Liver (tissue), 9 donors: ENCODE measurements around the gene KRT4. TPM values are rescaled to one million over a fixed set of nuclear protein-coding genes. Genes with fewer than 3 reads are reported as not detected.

ENCODE experiments used
- DNase-seq: peaks from one replicate; pipeline ENCODE4 v3.0.0-alpha.2; 2017; ENCODE audit warnings: low spot score
- H3K27ac ChIP-seq, 2 donors: one replicate each; pipeline ENCODE4 v1.7.0; 2013; ENCODE audit warnings: inconsistent platforms in 2 of 2, low read length in 2 of 2, control low read depth in 1 of 2, low read depth in 1 of 2, mild to moderate bottlenecking in 1 of 2
- H3K27me3 ChIP-seq, 4 donors: one replicate each; pipeline versions ENCODE4 v1.6.1 to v1.7.0; 2013; ENCODE audit warnings: low read length in 3 of 4, inconsistent platforms in 1 of 4, mild to moderate bottlenecking in 1 of 4, moderate library complexity in 1 of 4; ENCODE audit not compliant: control insufficient read depth in 4 of 4, insufficient read depth in 4 of 4
- H3K36me3 ChIP-seq, 4 donors: one replicate each; pipeline versions ENCODE4 v1.6.1 to v1.7.0; 2013; ENCODE audit warnings: low read length in 3 of 4, mild to moderate bottlenecking in 3 of 4, low read depth in 1 of 4, moderate library complexity in 1 of 4; ENCODE audit not compliant: control insufficient read depth in 4 of 4, insufficient read depth in 3 of 4
- H3K4me1 ChIP-seq, 4 donors: one replicate each; pipeline versions ENCODE4 v1.6.1 to v1.7.0; 2013; ENCODE audit warnings: low read length in 3 of 4, mild to moderate bottlenecking in 3 of 4, moderate library complexity in 1 of 4; ENCODE audit not compliant: control insufficient read depth in 4 of 4, insufficient read depth in 4 of 4
- H3K4me3 ChIP-seq, 3 donors: one replicate each; pipeline versions ENCODE4 v1.6.1 to v1.7.0; 2013; ENCODE audit warnings: low read length in 3 of 3, control low read depth in 1 of 3, low read depth in 1 of 3, mild to moderate bottlenecking in 1 of 3
- H3K9ac ChIP-seq, 2 donors: one replicate each; pipeline ENCODE4 v1.7.0; 2013; ENCODE audit warnings: low read length in 2 of 2, mild to moderate bottlenecking in 2 of 2, moderate library complexity in 2 of 2, control low read depth in 1 of 2, low read depth in 1 of 2
- H3K9me3 ChIP-seq, 4 donors: one replicate each; pipeline versions ENCODE4 v1.6.1 to v1.7.0; 2013; ENCODE audit warnings: low read length in 3 of 4; ENCODE audit not compliant: control insufficient read depth in 4 of 4
- ATF3 ChIP-seq: IDR thresholded peaks from 2 replicates; pipeline ENCODE4 v1.6.1; 2016; ENCODE audit warnings: antibody characterized with exemption
- CTCF ChIP-seq: fragments of 150-350 bp; IDR thresholded peaks from 2 replicates; pipeline ENCODE4 v1.5.1; 2017; ENCODE audit warnings: improper control_type of control experiment, low read depth, low read length; ENCODE audit not compliant: missing input control
- EGR1 ChIP-seq, 2 donors: IDR thresholded peaks; 2 replicates each; pipeline ENCODE4 v1.6.1; 2016 to 2018; ENCODE audit warnings: antibody characterized with exemption in 2 of 2, low read depth in 2 of 2
- FOXA1 ChIP-seq: IDR thresholded peaks from 2 replicates; pipeline ENCODE4 v1.6.1; 2016; ENCODE audit warnings: antibody characterized with exemption
- FOXA2 ChIP-seq: IDR thresholded peaks from 2 replicates; pipeline ENCODE4 v1.6.1; 2016; ENCODE audit warnings: antibody characterized with exemption
- GABPA ChIP-seq, 2 donors: IDR thresholded peaks in 1 of 2; conservative IDR thresholded peaks in 1 of 2; 2 replicates each; pipeline ENCODE4 v1.6.1; 2016; ENCODE audit warnings: antibody characterized with exemption in 2 of 2, mild to moderate bottlenecking in 1 of 2, moderate library complexity in 1 of 2
- HNF4G ChIP-seq: IDR thresholded peaks from 2 replicates; pipeline ENCODE4 v1.6.1; 2016; ENCODE audit warnings: antibody characterized with exemption
- NR2F2 ChIP-seq: IDR thresholded peaks from 2 replicates; pipeline ENCODE4 v1.6.1; 2016; ENCODE audit warnings: antibody characterized with exemption
- RAD21 ChIP-seq, 2 donors: IDR thresholded peaks; 2 replicates each; pipeline ENCODE4 v1.6.1; 2016; ENCODE audit warnings: antibody characterized with exemption in 2 of 2, mild to moderate bottlenecking in 2 of 2
- RXRA ChIP-seq, 2 donors: IDR thresholded peaks; 2 replicates each; pipeline ENCODE4 v1.6.1; 2017 to 2018; ENCODE audit warnings: antibody characterized with exemption in 2 of 2, mild to moderate bottlenecking in 1 of 2
- SP1 ChIP-seq: IDR thresholded peaks from 2 replicates; pipeline ENCODE4 v1.6.1; 2018; ENCODE audit warnings: antibody characterized with exemption, mild to moderate bottlenecking
- TAF1 ChIP-seq: conservative IDR thresholded peaks from 2 replicates; pipeline ENCODE4 v1.6.1; 2016; ENCODE audit warnings: antibody characterized with exemption, mild to moderate bottlenecking
- YY1 ChIP-seq: IDR thresholded peaks from 2 replicates; pipeline ENCODE4 v1.6.1; 2016; ENCODE audit warnings: antibody characterized with exemption, mild to moderate bottlenecking
- WGBS: extraction: QIAGEN DNeasy Blood & Tissue Kit; methylation state at CpG from one replicate; pipeline ENCODE4 v1.1.7; 2013; 5-methylcytosine and 5-hydroxymethylcytosine counted together
- polyA plus RNA-seq, 2 donors: library from polyadenylated mRNA; stranded (reverse) in 1 of 2; unstranded in 1 of 2; fragments of 200-250 nt in 1 of 2; fragments of >200 nt in 1 of 2; fragmentation: Nextera tagmentation in 1 of 2; extraction: Ambion mirVana in 1 of 2; gene quantifications; one replicate each; pipeline versions ENCODE4 v1.2.1 to v1.2.3, GENCODE V29; 2013 to 2015
- total RNA-seq, 2 donors: library from RNA; depleted of rRNA; stranded (reverse); fragments of >200 nt; gene quantifications; one replicate each; pipeline ENCODE4 v1.2.3, GENCODE V29; 2014
- TF ChIP-seq, protein P1 (sequence below): IDR thresholded peaks from 2 replicates; pipeline ENCODE4 v1.6.1; 2016; ENCODE audit warnings: antibody characterized with exemption
- TF ChIP-seq, protein P2 (sequence below): IDR thresholded peaks from 2 replicates; pipeline ENCODE4 v1.6.1; 2016; ENCODE audit warnings: antibody characterized with exemption
- donor health status: healthy.
- donor health status: healthy.
- donor health status: healthy.
- donor health status: healthy.
- donor health status: healthy.

Gene KRT4
- total and polyA plus RNA-seq, 4 donors, result 0.05 to 0.23 TPM; not detected in 2

GRCh38 chr12:52787324-52788191 is 26.4 kb downstream of the KRT4 start:
- no peak overlapping the region for H3K27ac ChIP-seq
- no peaks in the 10 kb centered on the region for H3K9me3 ChIP-seq
- WGBS, result 75% methylated on average over 6 of the region's 6 CpGs
- no peaks in the 10 kb centered on the region for H3K36me3 ChIP-seq
- no peak overlapping the region for H3K9ac ChIP-seq
- TF ChIP-seq RAD21 (IDR thresholded peaks at IDR 0.05) (no peak), GABPA (IDR thresholded peaks at IDR 0.05 in 1 of 2, conservative IDR thresholded peaks at IDR 0.05 in 1 of 2) (no peak), TAF1 (no peak), RXRA (IDR thresholded peaks at IDR 0.05) (no peak), FOXA2 (no peak), YY1 (no peak)
- TF ChIP-seq, protein P1, sequence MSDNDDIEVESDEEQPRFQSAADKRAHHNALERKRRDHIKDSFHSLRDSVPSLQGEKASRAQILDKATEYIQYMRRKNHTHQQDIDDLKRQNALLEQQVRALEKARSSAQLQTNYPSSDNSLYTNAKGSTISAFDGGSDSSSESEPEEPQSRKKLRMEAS, result no peak
- H3K4me3 ChIP-seq, result no peak overlapping the region
- peaks cover 0 to 2% (median 0%) of the 10 kb centered on the region in 4 donors for H3K27me3 ChIP-seq
- DNase-seq, result no peak
- no peaks in the 10 kb centered on the region for H3K4me1 ChIP-seq

- H3K27me3 ChIP-seq, result peaks cover 0 to 2% (median 0%) of the 10 kb centered on the region in 4 donors
Measured at GRCh38 chr12:52784909-52785308, 29.0 kb downstream of the KRT4 start.

More at GRCh38 chr12:52784909-52785308, 29.0 kb downstream of the KRT4 start:
- H3K9me3 ChIP-seq, result no peaks in the 10 kb centered on the region
- H3K9ac ChIP-seq, result no peak overlapping the region
- 71% methylated on average over 3 of the region's 3 CpGs for WGBS
- H3K4me1 ChIP-seq, result no peaks in the 10 kb centered on the region
- H3K36me3 ChIP-seq, result no peaks in the 10 kb centered on the region
- no peak overlapping the region for H3K27ac ChIP-seq
- TF ChIP-seq ATF3 (no peak), FOXA2 (no peak), FOXA1 (no peak), TAF1 (no peak), RAD21 (IDR thresholded peaks at IDR 0.05) (no peak), SP1 (no peak), EGR1 (IDR thresholded peaks at IDR 0.05; ENCODE audit: low read depth in 2 of 2) (no peak), HNF4G (no peak), GABPA (IDR thresholded peaks at IDR 0.05 in 1 of 2, conservative IDR thresholded peaks at IDR 0.05 in 1 of 2) (no peak), CTCF (no peak), NR2F2 (no peak)
- TF ChIP-seq, protein P2, sequence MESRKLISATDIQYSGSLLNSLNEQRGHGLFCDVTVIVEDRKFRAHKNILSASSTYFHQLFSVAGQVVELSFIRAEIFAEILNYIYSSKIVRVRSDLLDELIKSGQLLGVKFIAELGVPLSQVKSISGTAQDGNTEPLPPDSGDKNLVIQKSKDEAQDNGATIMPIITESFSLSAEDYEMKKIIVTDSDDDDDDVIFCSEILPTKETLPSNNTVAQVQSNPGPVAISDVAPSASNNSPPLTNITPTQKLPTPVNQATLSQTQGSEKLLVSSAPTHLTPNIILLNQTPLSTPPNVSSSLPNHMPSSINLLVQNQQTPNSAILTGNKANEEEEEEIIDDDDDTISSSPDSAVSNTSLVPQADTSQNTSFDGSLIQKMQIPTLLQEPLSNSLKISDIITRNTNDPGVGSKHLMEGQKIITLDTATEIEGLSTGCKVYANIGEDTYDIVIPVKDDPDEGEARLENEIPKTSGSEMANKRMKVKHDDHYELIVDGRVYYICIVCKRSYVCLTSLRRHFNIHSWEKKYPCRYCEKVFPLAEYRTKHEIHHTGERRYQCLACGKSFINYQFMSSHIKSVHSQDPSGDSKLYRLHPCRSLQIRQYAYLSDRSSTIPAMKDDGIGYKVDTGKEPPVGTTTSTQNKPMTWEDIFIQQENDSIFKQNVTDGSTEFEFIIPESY, result no peak
- TF ChIP-seq, protein P1, result no peak
- no peak overlapping the region for H3K4me3 ChIP-seq
- DNase-seq, result no peak
